GM12891 (cell line): Measurements from ENCODE around the gene TUBB6.
A peak's percentile ranks its signal among the peaks of the same experiment; 100 is the strongest.

Experiments
- DNase-seq: peaks from one replicate; pipeline ENCODE4 v3.0.0; 2011; ENCODE audit warnings: low spot score; ENCODE audit not compliant: insufficient read length
- FAIRE-seq: peaks from 2 replicates; lab custom pipeline; 2011; peaks lifted over from hg19 to GRCh38; lab: Jason Lieb, UNC
- PAX5 ChIP-seq: IDR thresholded peaks from 2 replicates; pipeline ENCODE4 v1.6.1; 2011; ENCODE audit warnings: low read length, moderate library complexity, mild to moderate bottlenecking; ENCODE audit not compliant: insufficient read depth, severe bottlenecking
- POLR2A ChIP-seq: IDR thresholded peaks from 2 replicates; pipeline ENCODE4 v1.6.1; 2011; ENCODE audit warnings: low read depth, low read length, control low read depth
- POLR2AphosphoS5 ChIP-seq: IDR thresholded peaks from 2 replicates; pipeline ENCODE4 v1.6.1; 2011; ENCODE audit warnings: low read depth, low read length, control low read depth
- POU2F2 ChIP-seq: IDR thresholded peaks from 2 replicates; pipeline ENCODE4 v1.6.1; 2011; ENCODE audit warnings: low read depth, mild to moderate bottlenecking, control low read depth, low read length, moderate library complexity
- SPI1 ChIP-seq: IDR thresholded peaks from 2 replicates; pipeline ENCODE4 v1.6.1; 2011; ENCODE audit warnings: low read depth, low read length, control low read depth
- TAF1 ChIP-seq: IDR thresholded peaks from 2 replicates; pipeline ENCODE4 v1.6.1; 2011; ENCODE audit warnings: low read depth, low read length, control low read depth

The TUBB6 gene

DNA sequence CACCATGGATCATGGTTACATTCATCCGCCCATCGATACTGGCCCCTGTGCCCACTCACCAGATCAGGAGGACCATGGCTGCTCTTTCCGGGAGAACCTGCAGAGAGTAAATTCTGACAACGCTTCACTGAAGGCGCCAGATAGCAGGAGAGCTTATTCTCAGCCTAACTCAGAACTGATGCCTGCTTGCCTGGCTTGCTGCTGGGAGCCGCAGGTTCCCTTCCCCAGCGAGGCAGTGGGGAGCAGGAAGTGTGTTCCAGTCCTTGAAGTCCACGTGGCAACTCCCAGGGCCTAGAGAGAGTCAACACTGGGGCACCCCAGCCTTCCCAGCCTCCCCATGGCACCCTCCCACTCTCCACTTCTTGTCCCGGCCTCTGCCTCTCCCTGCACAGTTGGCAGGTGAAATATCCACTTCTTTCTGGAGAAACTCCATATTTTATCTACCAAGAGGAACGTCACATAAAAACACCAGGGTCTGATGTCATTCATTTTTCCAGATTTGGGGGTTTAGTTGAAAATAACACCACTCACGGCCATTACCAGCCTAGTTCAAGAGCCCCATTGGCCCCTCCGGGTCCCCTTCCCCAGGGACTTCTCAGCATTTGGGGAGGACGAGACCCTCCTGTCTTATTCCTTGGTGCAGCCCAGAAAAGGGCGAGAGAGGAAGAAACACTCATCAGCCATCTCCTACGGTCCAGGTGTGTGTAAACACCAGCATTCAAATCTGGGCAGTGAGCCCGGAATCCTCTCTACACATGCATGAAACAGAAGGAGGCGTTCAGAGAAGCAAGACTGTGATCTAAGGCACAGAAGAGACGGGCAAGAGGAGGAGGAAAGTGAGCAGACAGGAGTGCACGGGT is 3.5 kb upstream of the TUBB6 start:
- FAIRE-seq (no peak), DNase-seq (no peak)
- TF ChIP-seq PAX5 = no peak

DNA sequence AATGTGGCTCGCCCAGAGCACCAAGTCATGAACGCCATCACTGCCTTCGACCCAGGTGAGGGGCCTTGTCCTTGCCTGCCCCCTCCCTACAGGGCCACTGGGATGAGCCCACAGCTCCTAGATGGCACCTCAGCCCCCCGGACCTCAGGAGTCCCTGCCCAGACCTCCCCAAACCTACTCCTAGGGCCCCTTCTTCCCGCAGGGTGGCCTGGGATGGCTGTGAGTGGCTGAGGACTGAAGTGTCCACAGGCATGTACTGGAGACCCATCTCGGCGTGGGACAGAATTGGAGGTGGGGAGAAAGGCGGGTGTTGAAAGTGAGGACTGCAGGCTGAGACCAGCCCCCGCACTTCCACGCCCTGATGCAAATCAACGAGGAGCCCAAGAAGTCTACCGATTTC is 2.8 kb upstream of the TUBB6 start:
- DNase-seq = no peak
- no peak for FAIRE-seq
- TF ChIP-seq POLR2A = no peak
- TF ChIP-seq PAX5 = no peak

DNA sequence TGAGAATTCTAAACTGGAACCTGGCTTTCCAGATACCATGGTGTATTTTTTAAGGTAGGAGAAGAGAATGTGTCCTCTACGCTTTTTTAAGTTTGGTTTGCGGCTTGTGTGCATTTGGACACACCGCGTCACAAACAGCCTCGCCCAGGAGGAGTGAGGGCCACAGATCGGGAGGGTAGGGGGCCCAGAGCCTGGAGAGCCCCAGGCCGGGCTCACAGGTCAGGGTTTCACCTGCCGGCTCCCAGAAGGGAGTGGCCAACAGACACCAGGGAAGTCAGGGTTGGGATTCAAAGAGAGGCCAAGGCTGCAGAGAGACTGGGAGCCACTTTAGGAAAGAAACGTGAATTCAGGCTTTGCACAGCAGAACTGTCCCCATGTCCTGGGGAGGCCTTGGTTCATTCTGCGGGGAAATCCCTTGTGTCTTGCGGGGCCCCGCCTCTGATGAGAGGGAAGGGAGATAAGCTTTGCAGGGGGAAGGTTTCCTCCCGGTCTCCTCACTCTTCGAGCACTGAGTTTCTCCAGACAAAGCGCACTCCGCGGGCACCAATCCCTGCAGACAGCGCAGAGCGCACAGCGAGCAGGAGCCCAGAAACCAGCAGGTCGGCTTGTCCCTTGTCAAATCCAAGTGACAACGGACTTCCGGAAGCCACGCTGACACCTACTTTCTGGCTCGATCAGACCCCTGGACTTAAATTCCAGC is 2.0 kb upstream of the TUBB6 start:
- FAIRE-seq = no peak
- no peak for DNase-seq

DNA sequence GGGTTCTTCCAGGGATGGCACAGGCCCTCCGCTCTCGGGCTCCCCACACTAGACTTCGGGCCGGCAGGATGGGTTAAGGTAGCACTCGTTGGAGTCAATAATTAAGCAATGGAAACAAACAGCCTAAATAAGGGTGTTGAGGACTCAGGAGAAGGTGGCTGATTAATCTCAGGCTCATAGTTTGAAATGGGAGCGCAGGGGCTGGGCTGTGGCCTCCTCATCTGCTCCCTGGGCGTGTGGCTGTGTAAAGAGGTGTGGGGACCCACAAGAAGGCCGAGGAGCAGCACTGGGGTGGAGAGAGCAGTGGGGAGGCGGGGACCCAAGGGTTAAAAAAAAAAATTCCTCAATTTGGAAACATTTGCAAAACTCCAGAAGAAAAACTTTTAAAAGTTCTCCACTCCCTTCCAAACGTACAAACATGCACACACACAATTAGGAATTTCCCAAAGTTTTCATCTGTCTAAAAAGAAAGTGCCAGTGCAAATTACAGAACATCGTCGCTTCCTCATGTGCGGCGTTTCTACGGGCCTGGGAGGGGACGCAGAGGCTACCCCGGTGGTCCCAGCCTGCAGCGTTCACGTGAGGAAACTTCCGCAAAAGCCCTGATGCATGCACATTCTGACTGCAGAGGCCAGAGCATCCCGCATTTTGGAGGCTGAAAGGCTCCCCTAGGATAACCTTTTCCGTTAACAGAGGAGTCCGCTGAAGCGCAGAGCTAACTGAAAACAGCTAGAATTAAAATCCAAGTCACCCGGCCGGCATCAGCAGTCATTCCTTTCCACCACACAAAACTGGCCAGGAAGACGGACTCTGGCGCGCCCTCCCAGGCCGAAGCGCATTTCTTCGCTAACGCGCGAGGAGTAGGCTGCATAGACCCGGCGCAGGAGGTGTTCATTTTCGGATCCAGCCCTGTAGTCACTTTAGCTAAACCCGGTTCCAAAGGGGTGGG is 1.0 kb upstream of the TUBB6 start:
- DNase-seq = no peak
- peak; percentile 56 for FAIRE-seq
- TF ChIP-seq TAF1 = no peak
- no peak for TF ChIP-seq POU2F2

More for the DNA sequence above, 2.0 kb upstream of the TUBB6 start:
- TF ChIP-seq POLR2AphosphoS5 = no peak
- no peak for TF ChIP-seq POLR2A
- TF ChIP-seq TAF1 = no peak
- TF ChIP-seq POU2F2 = no peak
- TF ChIP-seq PAX5 = no peak

DNA sequence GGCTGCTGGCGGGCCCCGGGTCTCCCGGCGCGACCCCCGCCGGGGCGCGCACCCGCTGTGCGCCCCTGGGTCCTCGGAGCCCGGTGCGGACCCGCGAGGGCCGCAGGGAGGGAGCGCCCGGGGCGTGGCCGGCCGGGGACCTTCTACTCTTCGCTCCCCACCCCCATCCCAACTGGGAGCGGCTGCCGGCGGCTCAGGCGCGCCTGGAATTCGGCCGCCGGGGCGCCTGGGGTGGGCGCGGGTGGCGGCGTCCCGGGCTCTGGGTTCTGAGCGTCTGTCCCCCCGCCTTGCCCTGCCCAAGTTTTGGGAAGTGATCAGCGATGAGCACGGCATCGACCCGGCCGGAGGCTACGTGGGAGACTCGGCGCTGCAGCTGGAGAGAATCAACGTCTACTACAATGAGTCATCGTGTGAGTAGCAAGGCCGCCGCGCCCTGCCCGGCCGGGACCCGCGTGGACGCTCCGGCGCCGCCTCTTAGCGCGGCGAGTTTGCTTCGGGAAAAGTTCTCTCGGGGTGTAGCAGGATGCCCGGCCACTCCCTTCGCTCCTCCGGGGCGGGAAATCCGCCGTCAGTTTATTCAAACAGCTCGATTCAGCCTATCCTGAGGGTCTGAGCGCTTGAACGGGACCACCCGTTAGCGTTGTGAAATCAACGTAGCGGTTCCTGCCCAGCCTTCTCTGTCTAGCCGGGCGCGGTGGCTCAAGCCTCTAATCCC is 502 bp downstream of the TUBB6 start:
- DNase-seq (peak; percentile 62), FAIRE-seq (peak; percentile 88)
- TF ChIP-seq POLR2AphosphoS5 (no peak), TAF1 (0 out of 2 replicates have a peak, but pooled peaks have one; percentile 3), SPI1 (peak; percentile 41; the same call in 1 of the 2 replicates), POU2F2 (no peak), PAX5 (no peak), POLR2A (no peak)

DNA sequence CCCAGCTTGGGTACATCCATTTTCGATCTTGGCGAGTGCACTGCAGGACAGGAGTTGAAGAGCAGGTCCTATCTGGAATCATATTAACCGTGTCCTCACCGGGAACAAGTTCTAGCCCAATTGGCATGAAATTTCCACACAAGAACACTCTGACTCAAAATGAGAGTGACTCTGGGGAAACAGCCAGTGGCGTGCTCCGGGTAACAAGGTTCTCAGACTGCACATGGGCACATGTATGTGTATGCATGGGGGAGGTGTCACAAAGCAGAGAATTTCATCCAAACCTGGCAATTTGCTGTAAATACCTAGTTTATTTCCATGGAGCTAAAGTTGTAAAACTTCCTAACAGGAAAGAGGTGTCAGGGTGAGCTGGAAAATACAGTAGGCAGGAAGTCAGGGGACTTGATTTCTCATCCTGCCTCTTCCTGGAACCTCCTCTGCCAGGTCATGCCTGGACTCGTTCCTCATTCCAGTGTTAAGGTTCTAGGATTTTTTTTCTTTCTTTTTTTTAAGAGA is 1.7 kb downstream of the TUBB6 start:
- TF ChIP-seq SPI1 = no peak
- peak; percentile 70 for FAIRE-seq
- no peak for DNase-seq

DNA sequence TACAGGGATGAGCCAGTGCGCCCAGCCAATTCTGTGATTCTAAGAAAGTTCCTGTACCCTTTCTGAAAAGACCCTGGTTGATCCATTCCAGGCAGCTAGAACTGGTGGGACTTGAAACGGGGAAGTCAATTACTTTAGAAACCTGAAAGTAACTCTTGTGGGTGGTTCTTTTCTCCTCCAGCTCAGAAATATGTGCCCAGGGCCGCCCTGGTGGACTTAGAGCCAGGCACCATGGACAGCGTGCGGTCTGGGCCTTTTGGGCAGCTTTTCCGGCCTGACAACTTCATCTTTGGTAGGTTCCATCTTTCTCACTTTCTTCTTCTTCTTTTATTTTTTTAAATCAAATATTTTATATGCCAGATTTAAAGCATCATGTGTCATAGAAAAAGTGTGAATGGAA is 2.7 kb downstream of the TUBB6 start:
- FAIRE-seq = no peak
- no peak for DNase-seq

DNA sequence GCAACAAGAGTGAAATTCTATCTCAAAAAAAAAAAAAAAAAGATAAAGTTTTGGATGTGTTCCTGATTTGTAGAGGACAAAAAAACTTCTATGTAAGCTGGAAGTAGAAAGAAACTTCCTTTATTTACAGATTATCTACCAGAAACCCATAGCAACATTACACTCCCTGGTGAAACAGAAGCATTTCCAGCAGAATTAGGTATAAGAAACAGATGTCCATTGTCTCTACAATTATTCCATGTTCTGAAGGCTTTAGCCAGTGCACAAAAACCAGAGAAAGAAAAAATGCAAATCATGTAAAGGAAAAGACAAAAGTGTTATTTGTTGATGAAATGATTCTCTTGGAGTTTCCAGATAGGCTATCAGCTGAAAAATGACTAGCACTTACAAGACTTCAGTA is 4.9 kb downstream of the TUBB6 start:
- DNase-seq = no peak
- no peak for FAIRE-seq
- no peak for TF ChIP-seq TAF1
- TF ChIP-seq SPI1 = no peak
- no peak for TF ChIP-seq PAX5
- no peak for TF ChIP-seq POLR2A
- no peak for TF ChIP-seq POU2F2
- no peak for TF ChIP-seq POLR2AphosphoS5

More for the DNA sequence above, 2.7 kb downstream of the TUBB6 start:
- TF ChIP-seq POU2F2 (no peak), TAF1 (no peak), POLR2AphosphoS5 (no peak), SPI1 (no peak), PAX5 (no peak), POLR2A (no peak)

DNA sequence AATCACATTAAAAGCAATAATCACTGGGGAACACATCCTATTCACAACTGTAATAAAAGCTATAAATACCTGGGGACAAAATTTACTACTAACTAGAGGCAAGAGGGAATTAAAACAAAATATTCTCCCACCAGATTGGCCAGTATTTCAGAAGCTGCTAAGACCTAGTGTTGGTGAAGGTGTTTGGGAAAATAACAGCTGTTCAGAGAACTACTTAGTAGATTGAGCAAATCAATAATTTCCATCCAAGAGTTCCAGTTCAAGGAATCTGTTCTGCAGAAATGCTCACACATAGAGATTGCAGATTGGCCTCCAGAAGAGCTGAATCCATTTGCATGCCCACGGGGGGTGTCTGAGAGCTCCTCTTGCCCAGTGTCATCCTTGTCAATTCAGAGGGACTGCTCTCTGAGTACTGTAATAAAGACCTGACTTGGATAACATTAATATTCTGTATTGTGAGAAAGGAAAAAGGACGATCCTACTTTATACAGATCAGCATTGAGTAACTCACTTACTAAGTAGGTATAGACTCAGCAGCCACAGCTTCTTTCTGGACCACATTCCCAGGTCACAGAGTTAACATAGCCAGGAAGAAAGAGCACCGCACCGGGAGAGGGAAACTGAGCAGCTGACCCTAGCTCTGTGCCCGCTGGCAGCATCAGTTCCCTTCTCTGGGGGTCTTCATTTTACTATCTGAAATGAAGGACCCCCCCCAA is 5.6 kb downstream of the TUBB6 start:
- no peak for TF ChIP-seq POU2F2
- TF ChIP-seq TAF1 = no peak
- TF ChIP-seq POLR2A = no peak
- no peak for TF ChIP-seq POLR2AphosphoS5
- TF ChIP-seq SPI1 = no peak
- no peak for TF ChIP-seq PAX5
- DNase-seq (no peak), FAIRE-seq (no peak)
